ENCODE measurements around the gene BUB3. TPM values are rescaled to one million over a fixed set of nuclear protein-coding genes. Genes with fewer than 3 reads are reported as not detected.

BUB3 gene
- total RNA-seq, 1 experiment from 2014 or later = 180 TPM

DNA sequence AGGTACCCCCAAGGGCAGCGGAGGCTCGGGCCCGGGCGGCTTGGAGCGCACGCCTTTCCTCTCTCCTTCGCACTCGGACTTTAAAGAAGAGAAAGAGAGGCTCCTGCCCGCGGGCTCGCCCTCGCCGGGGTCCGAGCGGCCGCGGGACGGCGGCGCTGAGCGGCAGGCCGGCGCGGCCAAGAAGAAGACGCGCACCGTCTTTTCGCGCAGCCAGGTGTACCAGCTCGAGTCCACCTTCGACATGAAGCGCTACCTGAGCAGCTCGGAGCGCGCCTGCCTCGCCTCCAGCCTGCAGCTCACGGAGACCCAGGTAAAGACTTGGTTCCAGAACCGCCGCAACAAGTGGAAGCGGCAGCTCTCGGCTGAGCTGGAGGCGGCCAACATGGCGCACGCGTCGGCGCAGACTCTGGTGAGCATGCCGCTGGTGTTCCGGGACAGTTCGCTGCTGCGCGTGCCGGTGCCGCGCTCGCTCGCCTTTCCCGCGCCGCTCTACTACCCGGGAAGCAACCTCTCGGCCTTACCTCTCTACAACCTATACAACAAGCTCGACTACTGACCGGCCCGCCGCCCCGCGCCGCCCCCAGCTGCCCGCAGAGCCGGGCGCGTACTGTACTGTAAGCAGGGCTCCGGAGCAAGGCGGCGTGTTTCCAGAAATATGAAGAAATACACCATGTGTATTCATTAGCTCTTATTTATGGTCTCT lies 4.5 kb upstream of the BUB3 start (continued):
- TF ChIP-seq ATF1 (CRISPR knock-in tag; IDR thresholded peaks at IDR 0.05) (no peak), MYBL2 (CRISPR knock-in tag; IDR thresholded peaks at IDR 0.05) (peak; percentile 69; the same call in 1 of the 2 replicates), ZNF671 (CRISPR knock-in tag; IDR thresholded peaks at IDR 0.05) (no peak), OVOL2 (CRISPR knock-in tag; IDR thresholded peaks at IDR 0.05; ENCODE audit: borderline replicate concordance) (no peak), TEAD1 (CRISPR knock-in tag; IDR thresholded peaks at IDR 0.05) (no peak), SMAD4 (CRISPR knock-in tag; IDR thresholded peaks at IDR 0.05) (no peak)
- TF ChIP-seq, protein P1, sequence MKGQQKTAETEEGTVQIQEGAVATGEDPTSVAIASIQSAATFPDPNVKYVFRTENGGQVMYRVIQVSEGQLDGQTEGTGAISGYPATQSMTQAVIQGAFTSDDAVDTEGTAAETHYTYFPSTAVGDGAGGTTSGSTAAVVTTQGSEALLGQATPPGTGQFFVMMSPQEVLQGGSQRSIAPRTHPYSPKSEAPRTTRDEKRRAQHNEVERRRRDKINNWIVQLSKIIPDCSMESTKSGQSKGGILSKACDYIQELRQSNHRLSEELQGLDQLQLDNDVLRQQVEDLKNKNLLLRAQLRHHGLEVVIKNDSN (CRISPR knock-in tag; IDR thresholded peaks at IDR 0.05) = no peak
- TF ChIP-seq, protein P2, sequence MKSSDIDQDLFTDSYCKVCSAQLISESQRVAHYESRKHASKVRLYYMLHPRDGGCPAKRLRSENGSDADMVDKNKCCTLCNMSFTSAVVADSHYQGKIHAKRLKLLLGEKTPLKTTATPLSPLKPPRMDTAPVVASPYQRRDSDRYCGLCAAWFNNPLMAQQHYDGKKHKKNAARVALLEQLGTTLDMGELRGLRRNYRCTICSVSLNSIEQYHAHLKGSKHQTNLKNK (CRISPR knock-in tag; IDR thresholded peaks at IDR 0.05) = no peak
- TF ChIP-seq, protein P3, sequence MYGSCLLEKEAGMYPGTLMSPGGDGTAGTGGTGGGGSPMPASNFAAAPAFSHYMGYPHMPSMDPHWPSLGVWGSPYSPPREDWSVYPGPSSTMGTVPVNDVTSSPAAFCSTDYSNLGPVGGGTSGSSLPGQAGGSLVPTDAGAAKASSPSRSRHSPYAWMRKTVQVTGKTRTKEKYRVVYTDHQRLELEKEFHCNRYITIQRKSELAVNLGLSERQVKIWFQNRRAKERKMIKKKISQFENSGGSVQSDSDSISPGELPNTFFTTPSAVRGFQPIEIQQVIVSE (CRISPR knock-in tag; IDR thresholded peaks at IDR 0.05; ENCODE audit: borderline replicate concordance) = no peak
- TF ChIP-seq, protein P4, sequence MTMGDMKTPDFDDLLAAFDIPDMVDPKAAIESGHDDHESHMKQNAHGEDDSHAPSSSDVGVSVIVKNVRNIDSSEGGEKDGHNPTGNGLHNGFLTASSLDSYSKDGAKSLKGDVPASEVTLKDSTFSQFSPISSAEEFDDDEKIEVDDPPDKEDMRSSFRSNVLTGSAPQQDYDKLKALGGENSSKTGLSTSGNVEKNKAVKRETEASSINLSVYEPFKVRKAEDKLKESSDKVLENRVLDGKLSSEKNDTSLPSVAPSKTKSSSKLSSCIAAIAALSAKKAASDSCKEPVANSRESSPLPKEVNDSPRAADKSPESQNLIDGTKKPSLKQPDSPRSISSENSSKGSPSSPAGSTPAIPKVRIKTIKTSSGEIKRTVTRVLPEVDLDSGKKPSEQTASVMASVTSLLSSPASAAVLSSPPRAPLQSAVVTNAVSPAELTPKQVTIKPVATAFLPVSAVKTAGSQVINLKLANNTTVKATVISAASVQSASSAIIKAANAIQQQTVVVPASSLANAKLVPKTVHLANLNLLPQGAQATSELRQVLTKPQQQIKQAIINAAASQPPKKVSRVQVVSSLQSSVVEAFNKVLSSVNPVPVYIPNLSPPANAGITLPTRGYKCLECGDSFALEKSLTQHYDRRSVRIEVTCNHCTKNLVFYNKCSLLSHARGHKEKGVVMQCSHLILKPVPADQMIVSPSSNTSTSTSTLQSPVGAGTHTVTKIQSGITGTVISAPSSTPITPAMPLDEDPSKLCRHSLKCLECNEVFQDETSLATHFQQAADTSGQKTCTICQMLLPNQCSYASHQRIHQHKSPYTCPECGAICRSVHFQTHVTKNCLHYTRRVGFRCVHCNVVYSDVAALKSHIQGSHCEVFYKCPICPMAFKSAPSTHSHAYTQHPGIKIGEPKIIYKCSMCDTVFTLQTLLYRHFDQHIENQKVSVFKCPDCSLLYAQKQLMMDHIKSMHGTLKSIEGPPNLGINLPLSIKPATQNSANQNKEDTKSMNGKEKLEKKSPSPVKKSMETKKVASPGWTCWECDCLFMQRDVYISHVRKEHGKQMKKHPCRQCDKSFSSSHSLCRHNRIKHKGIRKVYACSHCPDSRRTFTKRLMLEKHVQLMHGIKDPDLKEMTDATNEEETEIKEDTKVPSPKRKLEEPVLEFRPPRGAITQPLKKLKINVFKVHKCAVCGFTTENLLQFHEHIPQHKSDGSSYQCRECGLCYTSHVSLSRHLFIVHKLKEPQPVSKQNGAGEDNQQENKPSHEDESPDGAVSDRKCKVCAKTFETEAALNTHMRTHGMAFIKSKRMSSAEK (CRISPR knock-in tag; IDR thresholded peaks at IDR 0.05; ENCODE audit: borderline replicate concordance) = no peak

DNA sequence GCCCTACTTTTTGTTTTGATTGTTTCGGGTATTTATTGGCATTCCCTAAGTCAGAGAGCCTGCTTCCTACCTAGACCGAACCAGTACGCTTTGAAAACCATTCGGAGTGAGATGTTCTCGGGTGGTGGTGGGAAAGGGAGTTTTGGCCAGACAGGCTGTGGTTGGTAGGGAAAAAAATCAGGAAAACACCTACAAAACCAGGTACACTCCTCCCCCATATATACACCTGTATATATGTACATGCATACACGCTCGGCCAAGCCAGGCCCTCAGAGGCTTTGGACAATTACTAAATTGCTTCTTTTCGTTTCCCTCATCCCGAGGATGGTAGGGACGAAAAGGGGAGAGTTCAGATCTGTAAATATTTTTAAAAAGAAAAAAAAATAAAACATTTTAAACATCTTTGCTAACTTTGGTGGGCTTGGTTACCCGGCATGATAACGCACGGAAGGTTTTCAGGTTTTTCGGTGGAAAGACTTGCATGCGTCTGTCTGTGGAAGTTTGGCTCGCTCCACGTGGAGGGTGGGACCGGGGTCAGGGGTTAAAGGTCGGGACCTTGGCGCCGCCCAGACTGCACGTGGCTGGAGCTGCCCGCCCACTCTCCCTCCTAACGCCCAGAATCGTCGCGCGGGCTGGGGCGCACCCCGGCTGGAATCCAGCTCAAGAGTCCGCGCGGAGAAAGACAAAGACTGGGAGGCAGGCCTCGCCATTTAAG lies 3.8 kb upstream of the BUB3 start:
- POLR2A ChIA-PET = interaction anchor here (0.7 to 1.3 kb wide), 5 partner anchors 11 to 18 kb away, joined by 3 to 4 read pairs (median 3); no protein-coding TSS in a partner anchor
- peaks cover 70% of the 10 kb centered on the region for H3K27me3 Mint-ChIP-seq (ENCODE audit: low read depth)
- ATAC-seq = no peak
- peaks cover 6% of the 10 kb centered on the region for H3K36me3 Mint-ChIP-seq
- H3K4me1 Mint-ChIP-seq = peaks cover 62% of the 10 kb centered on the region
- CTCF ChIA-PET = interaction anchor here (0.8 to 6.1 kb wide), 7 partner anchors 9 to 490 kb away, joined by 3 to 43 read pairs (median 5); no protein-coding TSS in a partner anchor
- no peak overlapping the region for H3K27ac Mint-ChIP-seq
- H3K9me3 Mint-ChIP-seq = no peaks in the 10 kb centered on the region
- H3K4me3 Mint-ChIP-seq = peak overlapping the region; percentile 68
- no peak for DNase-seq (ENCODE audit: low spot score)
- TF ChIP-seq, protein P5, sequence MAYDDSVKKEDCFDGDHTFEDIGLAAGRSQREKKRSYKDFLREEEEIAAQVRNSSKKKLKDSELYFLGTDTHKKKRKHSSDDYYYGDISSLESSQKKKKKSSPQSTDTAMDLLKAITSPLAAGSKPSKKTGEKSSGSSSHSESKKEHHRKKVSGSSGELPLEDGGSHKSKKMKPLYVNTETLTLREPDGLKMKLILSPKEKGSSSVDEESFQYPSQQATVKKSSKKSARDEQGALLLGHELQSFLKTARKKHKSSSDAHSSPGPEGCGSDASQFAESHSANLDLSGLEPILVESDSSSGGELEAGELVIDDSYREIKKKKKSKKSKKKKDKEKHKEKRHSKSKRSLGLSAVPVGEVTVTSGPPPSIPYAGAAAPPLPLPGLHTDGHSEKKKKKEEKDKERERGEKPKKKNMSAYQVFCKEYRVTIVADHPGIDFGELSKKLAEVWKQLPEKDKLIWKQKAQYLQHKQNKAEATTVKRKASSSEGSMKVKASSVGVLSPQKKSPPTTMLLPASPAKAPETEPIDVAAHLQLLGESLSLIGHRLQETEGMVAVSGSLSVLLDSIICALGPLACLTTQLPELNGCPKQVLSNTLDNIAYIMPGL (CRISPR knock-in tag; IDR thresholded peaks at IDR 0.05) = no peak
- TF ChIP-seq, protein P6, sequence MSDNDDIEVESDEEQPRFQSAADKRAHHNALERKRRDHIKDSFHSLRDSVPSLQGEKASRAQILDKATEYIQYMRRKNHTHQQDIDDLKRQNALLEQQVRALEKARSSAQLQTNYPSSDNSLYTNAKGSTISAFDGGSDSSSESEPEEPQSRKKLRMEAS (CRISPR knock-in tag; IDR thresholded peaks at IDR 0.05) = peak; percentile 93; the same call in 1 of the 2 replicates
- TF ChIP-seq CREB1 (CRISPR knock-in tag; IDR thresholded peaks at IDR 0.05) (no peak), CREM (CRISPR knock-in tag; IDR thresholded peaks at IDR 0.05) (no peak), SOX15 (CRISPR knock-in tag; IDR thresholded peaks at IDR 0.05) (no peak), ZNF671 (CRISPR knock-in tag; IDR thresholded peaks at IDR 0.05) (no peak), RELA (CRISPR knock-in tag; IDR thresholded peaks at IDR 0.05; ENCODE audit: borderline replicate concordance) (0 out of 2 replicates have a peak, but pooled peaks have one; percentile 7)
- TF ChIP-seq, protein P7, sequence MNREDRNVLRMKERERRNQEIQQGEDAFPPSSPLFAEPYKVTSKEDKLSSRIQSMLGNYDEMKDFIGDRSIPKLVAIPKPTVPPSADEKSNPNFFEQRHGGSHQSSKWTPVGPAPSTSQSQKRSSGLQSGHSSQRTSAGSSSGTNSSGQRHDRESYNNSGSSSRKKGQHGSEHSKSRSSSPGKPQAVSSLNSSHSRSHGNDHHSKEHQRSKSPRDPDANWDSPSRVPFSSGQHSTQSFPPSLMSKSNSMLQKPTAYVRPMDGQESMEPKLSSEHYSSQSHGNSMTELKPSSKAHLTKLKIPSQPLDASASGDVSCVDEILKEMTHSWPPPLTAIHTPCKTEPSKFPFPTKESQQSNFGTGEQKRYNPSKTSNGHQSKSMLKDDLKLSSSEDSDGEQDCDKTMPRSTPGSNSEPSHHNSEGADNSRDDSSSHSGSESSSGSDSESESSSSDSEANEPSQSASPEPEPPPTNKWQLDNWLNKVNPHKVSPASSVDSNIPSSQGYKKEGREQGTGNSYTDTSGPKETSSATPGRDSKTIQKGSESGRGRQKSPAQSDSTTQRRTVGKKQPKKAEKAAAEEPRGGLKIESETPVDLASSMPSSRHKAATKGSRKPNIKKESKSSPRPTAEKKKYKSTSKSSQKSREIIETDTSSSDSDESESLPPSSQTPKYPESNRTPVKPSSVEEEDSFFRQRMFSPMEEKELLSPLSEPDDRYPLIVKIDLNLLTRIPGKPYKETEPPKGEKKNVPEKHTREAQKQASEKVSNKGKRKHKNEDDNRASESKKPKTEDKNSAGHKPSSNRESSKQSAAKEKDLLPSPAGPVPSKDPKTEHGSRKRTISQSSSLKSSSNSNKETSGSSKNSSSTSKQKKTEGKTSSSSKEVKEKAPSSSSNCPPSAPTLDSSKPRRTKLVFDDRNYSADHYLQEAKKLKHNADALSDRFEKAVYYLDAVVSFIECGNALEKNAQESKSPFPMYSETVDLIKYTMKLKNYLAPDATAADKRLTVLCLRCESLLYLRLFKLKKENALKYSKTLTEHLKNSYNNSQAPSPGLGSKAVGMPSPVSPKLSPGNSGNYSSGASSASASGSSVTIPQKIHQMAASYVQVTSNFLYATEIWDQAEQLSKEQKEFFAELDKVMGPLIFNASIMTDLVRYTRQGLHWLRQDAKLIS (CRISPR knock-in tag; IDR thresholded peaks at IDR 0.05; ENCODE audit: borderline replicate concordance) = no peak
- TF ChIP-seq, protein P8, sequence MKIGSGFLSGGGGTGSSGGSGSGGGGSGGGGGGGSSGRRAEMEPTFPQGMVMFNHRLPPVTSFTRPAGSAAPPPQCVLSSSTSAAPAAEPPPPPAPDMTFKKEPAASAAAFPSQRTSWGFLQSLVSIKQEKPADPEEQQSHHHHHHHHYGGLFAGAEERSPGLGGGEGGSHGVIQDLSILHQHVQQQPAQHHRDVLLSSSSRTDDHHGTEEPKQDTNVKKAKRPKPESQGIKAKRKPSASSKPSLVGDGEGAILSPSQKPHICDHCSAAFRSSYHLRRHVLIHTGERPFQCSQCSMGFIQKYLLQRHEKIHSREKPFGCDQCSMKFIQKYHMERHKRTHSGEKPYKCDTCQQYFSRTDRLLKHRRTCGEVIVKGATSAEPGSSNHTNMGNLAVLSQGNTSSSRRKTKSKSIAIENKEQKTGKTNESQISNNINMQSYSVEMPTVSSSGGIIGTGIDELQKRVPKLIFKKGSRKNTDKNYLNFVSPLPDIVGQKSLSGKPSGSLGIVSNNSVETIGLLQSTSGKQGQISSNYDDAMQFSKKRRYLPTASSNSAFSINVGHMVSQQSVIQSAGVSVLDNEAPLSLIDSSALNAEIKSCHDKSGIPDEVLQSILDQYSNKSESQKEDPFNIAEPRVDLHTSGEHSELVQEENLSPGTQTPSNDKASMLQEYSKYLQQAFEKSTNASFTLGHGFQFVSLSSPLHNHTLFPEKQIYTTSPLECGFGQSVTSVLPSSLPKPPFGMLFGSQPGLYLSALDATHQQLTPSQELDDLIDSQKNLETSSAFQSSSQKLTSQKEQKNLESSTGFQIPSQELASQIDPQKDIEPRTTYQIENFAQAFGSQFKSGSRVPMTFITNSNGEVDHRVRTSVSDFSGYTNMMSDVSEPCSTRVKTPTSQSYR (CRISPR knock-in tag; IDR thresholded peaks at IDR 0.05) = peak; percentile 50; the same call in 1 of the 2 replicates
